ENCODE results near the gene PACS1. TPM values are rescaled to one million over a fixed set of nuclear protein-coding genes. Genes with fewer than 3 reads are reported as not detected.
A peak's percentile ranks its signal among the peaks of the same experiment; 100 is the strongest.
"Not testable (repeated sequence)": the region's sequence is repeated elsewhere in the genome, so short reads cannot be mapped to it uniquely, and the experiment has no call there.

Gene PACS1
- total RNA-seq, 2 experiments from 2014 or later = 77.8 to 80.7 TPM

DNA sequence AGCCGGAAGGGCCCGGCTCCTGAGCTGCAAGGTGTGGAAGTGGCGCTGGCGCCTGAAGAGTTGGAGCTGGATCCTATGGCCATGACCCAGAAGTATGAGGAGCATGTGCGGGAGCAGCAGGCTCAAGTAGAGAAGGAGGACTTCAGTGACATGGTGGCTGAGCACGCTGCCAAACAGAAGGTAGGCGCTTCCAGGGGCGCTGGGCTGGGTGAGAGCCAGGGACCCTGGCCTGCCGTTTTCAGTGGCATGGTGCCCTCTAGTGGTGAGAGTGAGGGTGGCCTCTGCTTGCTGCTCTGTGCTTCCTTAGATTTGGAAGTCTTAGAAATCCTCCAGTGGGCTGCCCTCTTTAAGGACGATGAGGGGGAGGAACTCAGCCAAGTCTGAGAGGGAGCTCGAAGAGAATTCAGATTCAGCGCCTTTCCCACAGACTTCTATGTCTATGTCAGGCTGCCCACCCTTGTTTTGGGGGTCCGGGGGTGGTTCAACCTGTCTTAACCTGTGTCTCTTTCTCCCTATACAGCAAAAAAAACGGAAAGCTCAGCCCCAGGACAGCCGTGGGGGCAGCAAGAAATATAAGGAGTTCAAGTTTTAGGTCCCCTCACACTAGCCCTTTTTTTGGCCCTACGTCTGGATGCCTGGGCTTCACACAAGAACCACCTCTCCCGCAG lies 1.8 kb upstream of the PACS1 start:
- CTCF ChIA-PET = interaction anchor here (0.6 to 6.4 kb wide), 34 partner anchors 9 to 244 kb away, joined by 3 to 61 read pairs (median 5); partner anchors contain the start of gene SF3B2
- intact Hi-C loops (cut with micrococcal nuclease) = loop anchor here (1.0 to 2.0 kb wide), 2 partner anchors 59 to 66 kb away; no protein-coding TSS in a partner anchor
- H3K4me1 Mint-ChIP-seq (ENCODE audit: low read depth) = peaks cover 64% of the 10 kb centered on the region
- peaks cover 57% of the 10 kb centered on the region for H3K36me3 Mint-ChIP-seq (ENCODE audit: low read depth)
- peak overlapping the region; percentile 97 for H3K27ac Mint-ChIP-seq
- DNase-seq = peak; percentile 86
- no peak overlapping the region for H3K4me3 Mint-ChIP-seq
- H3K27me3 Mint-ChIP-seq (ENCODE audit: low read depth) = no peaks in the 10 kb centered on the region
- H3K9me3 Mint-ChIP-seq = no peaks in the 10 kb centered on the region

DNA sequence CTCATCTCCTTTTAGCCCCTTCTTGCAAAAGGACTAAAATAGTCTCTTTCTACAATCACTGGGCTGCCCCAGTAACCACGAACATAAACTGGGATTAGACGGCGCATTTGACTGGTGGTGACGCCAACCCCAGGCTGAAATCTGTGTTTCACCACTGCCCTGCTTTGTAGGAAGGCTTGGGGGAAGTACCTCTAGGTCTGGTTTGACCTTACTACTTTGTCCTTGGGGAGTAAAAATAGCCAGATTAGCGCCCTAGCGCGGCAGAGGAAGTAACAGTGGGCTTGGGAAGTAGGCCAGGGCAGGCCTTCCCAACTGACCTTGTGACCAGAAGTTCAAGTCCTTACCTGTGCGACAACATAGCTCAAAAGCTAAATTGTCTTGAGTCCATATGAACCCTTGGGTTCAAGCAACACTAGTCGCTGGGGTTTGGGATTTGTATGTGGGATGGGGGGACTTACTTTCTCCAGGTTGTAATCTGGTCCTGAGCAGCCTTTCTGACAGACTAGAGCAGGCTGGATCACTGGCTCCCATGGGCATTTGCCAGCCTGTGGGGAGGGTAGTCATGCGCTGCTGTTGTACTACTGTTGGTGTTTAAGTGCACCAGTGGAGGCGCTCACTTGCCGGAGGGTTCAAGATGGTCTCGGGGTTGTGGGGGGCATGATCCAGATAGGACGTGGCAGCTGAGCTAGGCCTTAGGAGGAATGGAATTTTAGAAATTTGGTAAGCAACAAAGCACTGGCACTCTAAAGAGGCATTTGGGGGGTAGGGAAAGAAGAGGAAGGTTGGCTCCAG lies 953 bp upstream of the PACS1 start:
- Mint-ChIP-seq H3K27me3 (ENCODE audit: low read depth) (no peaks in the 10 kb centered on the region), H3K4me3 (peak overlapping the region; percentile 79), H3K9me3 (no peaks in the 10 kb centered on the region), H3K4me1 (ENCODE audit: low read depth) (peaks cover 61% of the 10 kb centered on the region), H3K27ac (peak overlapping the region; percentile 97), H3K36me3 (ENCODE audit: low read depth) (peaks cover 51% of the 10 kb centered on the region)
- DNase-seq = peak; percentile 71
- intact Hi-C loops (cut with micrococcal nuclease) = loop anchor here (1.0 to 2.0 kb wide), 3 partner anchors 17 to 65 kb away; partner anchors contain the start of gene SF3B2
- CTCF ChIA-PET = interaction anchor here (0.6 to 6.4 kb wide), 27 partner anchors 10 to 243 kb away, joined by 3 to 61 read pairs (median 6); partner anchors contain the start of gene SF3B2

DNA sequence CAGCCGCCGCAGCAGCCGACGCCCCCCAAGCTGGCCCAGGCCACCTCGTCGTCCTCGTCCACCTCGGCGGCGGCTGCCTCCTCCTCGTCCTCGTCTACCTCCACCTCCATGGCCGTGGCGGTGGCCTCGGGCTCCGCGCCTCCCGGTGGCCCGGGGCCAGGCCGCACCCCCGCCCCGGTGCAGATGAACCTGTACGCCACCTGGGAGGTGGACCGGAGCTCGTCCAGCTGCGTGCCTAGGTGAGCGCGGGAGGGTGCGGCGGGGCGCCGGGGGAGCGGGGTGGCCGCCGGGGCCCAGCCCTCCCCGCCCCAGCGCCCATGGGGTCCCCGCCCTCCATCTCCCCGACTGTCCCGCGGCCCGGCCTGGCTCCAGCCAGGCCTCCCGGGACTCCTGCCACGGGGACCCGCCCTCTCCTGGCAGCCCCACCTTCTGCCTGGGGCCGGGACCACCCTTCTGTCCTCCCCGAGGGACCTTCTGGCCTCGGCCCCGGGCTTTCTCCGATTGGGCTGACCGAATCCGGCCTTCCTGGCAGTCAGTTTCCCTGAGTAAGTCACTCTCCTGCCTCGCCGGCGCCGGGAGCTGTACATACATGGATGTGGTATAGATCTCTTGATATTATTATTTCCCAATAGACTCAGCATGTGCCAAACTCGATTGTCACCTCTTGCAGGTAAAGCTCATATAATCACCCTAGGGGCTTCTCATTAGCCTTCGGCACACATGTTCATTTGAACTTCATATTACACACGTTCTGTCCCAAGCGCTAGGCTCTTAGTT lies 720 bp downstream of the PACS1 start:
- no peaks in the 10 kb centered on the region for H3K27me3 Mint-ChIP-seq (ENCODE audit: low read depth)
- peak overlapping the region; percentile 95 for H3K27ac Mint-ChIP-seq
- H3K36me3 Mint-ChIP-seq (ENCODE audit: low read depth) = peaks cover 45% of the 10 kb centered on the region
- DNase-seq = peak; percentile 51
- CTCF ChIA-PET = interaction anchor here (0.7 to 6.4 kb wide), 8 partner anchors 9 to 65 kb away, joined by 3 to 61 read pairs (median 6); partner anchors contain the start of gene SF3B2
- H3K4me1 Mint-ChIP-seq (ENCODE audit: low read depth) = peaks cover 63% of the 10 kb centered on the region
- peak overlapping the region; percentile 89 for H3K4me3 Mint-ChIP-seq
- intact Hi-C loops (cut with micrococcal nuclease) = loop anchor here (1.0 to 5.0 kb wide), 3 partner anchors 30 to 178 kb away; partner anchors contain the start of gene CCDC85B
- no peaks in the 10 kb centered on the region for H3K9me3 Mint-ChIP-seq

DNA sequence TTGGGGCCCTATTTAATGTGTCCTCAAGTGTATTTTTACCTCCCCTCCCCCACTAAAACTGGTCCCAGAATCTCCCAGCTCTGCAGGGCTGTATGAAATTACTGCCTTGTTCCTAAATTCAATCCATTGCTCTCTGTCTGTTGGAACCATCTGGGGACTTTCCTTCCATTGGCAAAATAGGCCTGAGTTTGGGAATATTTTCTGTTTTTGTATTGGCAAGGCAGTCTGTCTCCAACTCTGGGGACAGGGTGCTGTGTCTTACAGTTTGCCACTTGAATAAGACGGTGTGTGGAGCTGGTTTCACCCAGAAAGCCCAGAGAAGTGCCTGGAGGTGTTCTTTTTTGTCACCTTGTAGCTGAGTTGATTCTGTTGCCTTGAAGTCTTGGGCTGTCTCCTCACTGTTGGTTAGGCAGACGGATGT lies 1.3 kb downstream of the PACS1 start:
- intact Hi-C loops (cut with micrococcal nuclease) = loop anchor here (1.0 to 5.0 kb wide), 3 partner anchors 29 to 179 kb away; partner anchors contain the start of gene CCDC85B
- H3K36me3 Mint-ChIP-seq (ENCODE audit: low read depth) = peaks cover 44% of the 10 kb centered on the region
- H3K9me3 Mint-ChIP-seq = no peaks in the 10 kb centered on the region
- H3K4me1 Mint-ChIP-seq (ENCODE audit: low read depth) = peaks cover 64% of the 10 kb centered on the region
- peak overlapping the region; percentile 95 for H3K27ac Mint-ChIP-seq
- peak; percentile 57 for DNase-seq
- CTCF ChIA-PET = interaction anchor here (0.7 to 6.4 kb wide), 10 partner anchors 8 to 67 kb away, joined by 3 to 61 read pairs (median 4); partner anchors contain the start of gene SF3B2
- H3K4me3 Mint-ChIP-seq = peak overlapping the region; percentile 89
- H3K27me3 Mint-ChIP-seq (ENCODE audit: low read depth) = no peaks in the 10 kb centered on the region

DNA sequence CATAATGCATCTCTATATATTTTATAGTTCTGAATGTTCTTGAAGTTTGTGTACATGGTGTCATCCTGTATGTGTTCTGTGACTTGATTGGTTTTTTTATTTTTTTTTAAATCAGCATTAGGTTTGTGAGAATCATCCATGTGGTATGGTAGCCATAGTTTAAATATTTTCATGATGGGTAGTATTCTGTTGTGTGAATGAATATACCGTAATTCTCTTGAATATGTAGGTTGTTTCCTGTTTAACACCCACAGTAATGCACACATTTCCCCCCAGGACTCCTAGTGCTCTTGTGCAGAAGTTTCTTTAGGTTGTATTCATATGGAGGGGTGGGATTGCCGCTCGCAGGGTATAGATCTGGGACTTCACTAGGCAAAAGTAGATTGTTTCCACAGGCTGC lies 2.0 kb downstream of the PACS1 start:
- no peak for DNase-seq
- no peaks in the 10 kb centered on the region for H3K27me3 Mint-ChIP-seq (ENCODE audit: low read depth)
- CTCF ChIA-PET = interaction anchor here (0.9 to 2.1 kb wide), 6 partner anchors 19 to 66 kb away, joined by 3 to 8 read pairs (median 4); no protein-coding TSS in a partner anchor
- H3K4me1 Mint-ChIP-seq (ENCODE audit: low read depth) = peaks cover 62% of the 10 kb centered on the region
- peak overlapping the region; percentile 95 for H3K27ac Mint-ChIP-seq
- no peaks in the 10 kb centered on the region for H3K9me3 Mint-ChIP-seq
- peaks cover 39% of the 10 kb centered on the region for H3K36me3 Mint-ChIP-seq (ENCODE audit: low read depth)
- intact Hi-C loops (cut with micrococcal nuclease) = loop anchor here (1.0 to 5.0 kb wide), 2 partner anchors 9 to 180 kb away; partner anchors contain the start of gene CCDC85B
- peak overlapping the region; percentile 89 for H3K4me3 Mint-ChIP-seq

DNA sequence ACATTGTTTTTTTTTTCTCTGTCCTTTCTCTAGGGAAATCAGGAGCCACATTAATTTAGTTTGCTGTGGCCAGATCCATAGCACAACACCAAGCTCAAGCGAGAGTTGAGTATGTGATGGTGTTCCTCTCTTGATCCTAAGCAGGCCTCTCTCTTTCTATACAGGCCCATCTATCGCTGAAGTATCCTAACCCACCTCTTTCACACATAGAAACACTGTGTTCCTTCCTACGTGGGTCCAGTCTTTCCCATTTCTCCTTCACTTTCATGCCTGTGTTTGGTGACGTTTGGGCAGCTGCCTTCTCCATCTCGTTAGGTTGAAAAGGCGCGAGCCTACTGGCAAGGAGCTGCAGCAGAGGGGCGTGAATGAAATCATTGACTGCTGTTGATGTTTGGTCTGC lies 2.4 kb downstream of the PACS1 start:
- peaks cover 43% of the 10 kb centered on the region for H3K36me3 Mint-ChIP-seq (ENCODE audit: low read depth)
- peaks cover 63% of the 10 kb centered on the region for H3K4me1 Mint-ChIP-seq (ENCODE audit: low read depth)
- intact Hi-C loops (cut with micrococcal nuclease) = loop anchor here (1.0 to 5.0 kb wide), 2 partner anchors 9 to 180 kb away; partner anchors contain the start of gene CCDC85B
- CTCF ChIA-PET = interaction anchor here (1.2 to 1.4 kb wide), 3 partner anchors 28 to 66 kb away, joined by 3 to 4 read pairs (median 3); no protein-coding TSS in a partner anchor
- H3K4me3 Mint-ChIP-seq = peak overlapping the region; percentile 89
- H3K9me3 Mint-ChIP-seq = no peaks in the 10 kb centered on the region
- peak overlapping the region; percentile 95 for H3K27ac Mint-ChIP-seq
- no peak for DNase-seq
- H3K27me3 Mint-ChIP-seq (ENCODE audit: low read depth) = no peaks in the 10 kb centered on the region

DNA sequence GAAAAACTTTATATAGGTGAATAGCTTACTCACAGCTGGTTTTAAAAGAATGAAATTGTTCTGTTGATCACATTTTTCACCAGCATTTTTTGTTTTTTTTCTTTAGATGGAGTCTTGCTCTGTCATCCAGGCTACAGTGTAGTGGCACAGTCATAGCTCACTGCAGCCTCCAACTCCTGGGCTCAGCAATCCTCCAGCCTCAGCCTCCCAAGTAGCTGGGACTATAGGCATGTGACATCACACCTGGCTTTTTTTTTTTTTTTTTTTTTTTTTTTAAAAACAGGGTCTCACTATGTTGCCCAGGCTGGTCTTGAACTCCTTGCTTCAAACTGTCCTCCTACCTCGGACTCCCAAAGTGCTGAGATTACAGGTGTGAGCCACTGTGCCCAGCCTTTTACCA lies 3.6 kb downstream of the PACS1 start:
- H3K4me1 Mint-ChIP-seq (ENCODE audit: low read depth) = peaks cover 65% of the 10 kb centered on the region

DNA sequence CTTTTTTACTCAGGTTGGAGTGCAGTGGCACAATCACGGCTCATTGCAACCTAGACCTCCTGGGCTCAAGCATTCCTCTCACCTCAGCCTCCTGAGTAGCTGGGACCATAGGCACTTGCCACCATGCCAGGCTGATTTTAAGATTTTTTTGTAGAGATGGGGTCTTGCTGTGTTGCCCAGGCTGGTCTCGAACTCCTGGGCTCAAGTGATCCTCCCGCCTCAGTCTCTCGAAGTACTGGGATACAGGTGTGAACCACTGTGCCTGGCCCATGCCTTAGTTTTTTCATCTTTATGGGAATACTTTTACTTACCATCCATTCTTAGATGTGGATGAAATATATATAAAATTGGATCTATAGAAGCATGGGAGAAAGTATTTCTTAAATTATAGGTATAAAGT lies 5.2 kb downstream of the PACS1 start:
- CTCF ChIA-PET = interaction anchor here (0.6 to 0.8 kb wide), 3 partner anchors 46 to 171 kb away, joined by 3 to 4 read pairs (median 3); no protein-coding TSS in a partner anchor
- no peak overlapping the region for H3K4me3 Mint-ChIP-seq
- H3K4me1 Mint-ChIP-seq (ENCODE audit: low read depth) = peaks cover 72% of the 10 kb centered on the region
- intact Hi-C loops (cut with micrococcal nuclease) = no loop called here
- H3K27ac Mint-ChIP-seq = no peak overlapping the region
- H3K36me3 Mint-ChIP-seq (ENCODE audit: low read depth) = peaks cover 37% of the 10 kb centered on the region
- DNase-seq = no peak
- H3K27me3 Mint-ChIP-seq (ENCODE audit: low read depth) = no peaks in the 10 kb centered on the region
- no peaks in the 10 kb centered on the region for H3K9me3 Mint-ChIP-seq

More for the DNA sequence above, 3.6 kb downstream of the PACS1 start:
- CTCF ChIA-PET = interaction anchor here (0.9 to 1.4 kb wide), 2 partner anchors 16 to 62 kb away, joined by 3 to 4 read pairs; no protein-coding TSS in a partner anchor
- intact Hi-C loops (cut with micrococcal nuclease) = loop anchor here (5.0 kb wide), 1 partner anchor 181 kb away; the partner anchor contains the start of gene CCDC85B
- Mint-ChIP-seq H3K36me3 (ENCODE audit: low read depth) (peaks cover 42% of the 10 kb centered on the region), H3K27me3 (ENCODE audit: low read depth) (no peaks in the 10 kb centered on the region), H3K27ac (peak overlapping the region; percentile 70), H3K4me3 (no peak overlapping the region), H3K9me3 (no peaks in the 10 kb centered on the region)
- DNase-seq = peak; percentile 45

DNA sequence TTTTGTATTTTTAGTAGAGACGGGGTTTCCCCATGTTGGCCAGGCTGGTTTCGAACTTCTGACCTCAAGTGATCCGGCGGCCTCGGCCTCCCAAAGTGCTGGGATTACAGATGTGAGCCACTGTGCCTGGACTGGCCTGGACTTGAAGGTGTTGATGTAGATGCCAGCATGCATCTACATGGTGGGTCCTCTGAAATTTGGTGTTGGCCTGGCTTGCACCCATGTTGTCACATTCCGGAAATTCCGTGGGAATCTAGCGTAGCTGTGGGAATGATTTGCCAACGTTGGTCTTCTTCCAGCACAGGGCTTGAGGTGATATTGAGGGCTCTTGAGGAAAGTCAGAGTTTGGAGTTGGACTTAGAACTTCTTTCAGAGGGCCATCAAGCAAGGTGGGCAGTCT lies 6.5 kb downstream of the PACS1 start:
- intact Hi-C loops (cut with micrococcal nuclease) = no loop called here
- CTCF ChIA-PET = interaction anchor here (1.5 to 7.1 kb wide), 2 partner anchors 8 to 24 kb away, joined by 3 to 61 read pairs; partner anchors contain the start of gene PACS1
- Mint-ChIP-seq H3K27ac (peak overlapping the region; percentile 26), H3K36me3 (ENCODE audit: low read depth) (peaks cover 33% of the 10 kb centered on the region), H3K4me1 (ENCODE audit: low read depth) (peaks cover 82% of the 10 kb centered on the region), H3K27me3 (ENCODE audit: low read depth) (no peaks in the 10 kb centered on the region), H3K9me3 (no peaks in the 10 kb centered on the region), H3K4me3 (no peak overlapping the region)
- no peak for DNase-seq

DNA sequence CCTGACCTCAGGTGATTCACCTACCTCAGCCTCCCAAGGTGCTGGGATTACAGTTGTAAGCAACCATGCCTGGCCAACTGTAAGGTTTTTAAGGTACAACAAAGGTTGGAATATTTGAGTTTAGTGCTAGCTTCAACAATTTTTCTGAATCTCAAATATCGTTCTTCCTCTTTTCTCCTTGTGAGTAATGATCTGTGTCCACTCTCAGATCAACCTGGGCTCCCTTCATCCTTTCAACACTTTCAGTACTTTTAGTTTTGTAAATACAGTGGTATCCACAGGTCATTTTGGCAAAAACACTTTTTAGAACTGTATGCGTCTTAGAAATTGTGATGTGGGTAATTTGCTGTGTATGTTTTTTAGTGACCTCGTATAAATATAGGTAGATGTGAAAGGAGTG lies 7.9 kb downstream of the PACS1 start:
- DNase-seq = no peak
- H3K9me3 Mint-ChIP-seq = no peaks in the 10 kb centered on the region
- peak overlapping the region; percentile 98 for H3K27ac Mint-ChIP-seq
- no peak overlapping the region for H3K4me3 Mint-ChIP-seq
- H3K27me3 Mint-ChIP-seq (ENCODE audit: low read depth) = no peaks in the 10 kb centered on the region
- intact Hi-C loops (cut with micrococcal nuclease) = no loop called here
- CTCF ChIA-PET = interaction anchor here (1.5 to 7.1 kb wide), 2 partner anchors 9 to 25 kb away, joined by 3 to 61 read pairs; partner anchors contain the start of gene PACS1
- H3K4me1 Mint-ChIP-seq (ENCODE audit: low read depth) = peaks cover 86% of the 10 kb centered on the region
- H3K36me3 Mint-ChIP-seq (ENCODE audit: low read depth) = peaks cover 29% of the 10 kb centered on the region

DNA sequence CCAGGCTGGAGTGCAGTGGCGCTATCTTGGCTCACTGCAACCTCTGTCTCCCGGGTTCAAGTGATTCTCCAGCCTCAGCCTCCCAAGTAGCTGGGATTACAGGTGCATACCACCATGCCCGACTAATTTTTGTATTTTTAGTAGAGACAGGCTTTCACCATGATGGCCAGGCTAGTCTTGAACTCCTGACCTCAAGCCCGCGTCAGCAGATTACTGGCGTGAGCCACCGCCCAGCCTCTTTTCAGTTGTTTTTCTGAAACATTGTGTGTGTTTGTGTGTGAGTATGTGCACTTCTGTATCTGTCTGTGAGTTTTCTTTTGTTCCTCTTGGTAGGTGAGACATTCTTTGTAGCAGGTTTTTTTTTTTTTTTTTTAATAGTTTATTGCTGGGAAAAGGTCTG lies 8.9 kb downstream of the PACS1 start:
- Mint-ChIP-seq H3K4me1 (ENCODE audit: low read depth) (peaks cover 91% of the 10 kb centered on the region), H3K36me3 (ENCODE audit: low read depth) (peaks cover 25% of the 10 kb centered on the region), H3K27ac (peak overlapping the region; percentile 98)
- H3K4me3 Mint-ChIP-seq; H3K27me3 Mint-ChIP-seq (ENCODE audit: low read depth); H3K9me3 Mint-ChIP-seq; intact Hi-C loops (cut with micrococcal nuclease): not testable (repeated sequence)
- peak; percentile 47 for DNase-seq
- CTCF ChIA-PET = interaction anchor here (0.7 to 7.1 kb wide), 6 partner anchors 10 to 330 kb away, joined by 3 to 61 read pairs (median 4); partner anchors contain the start of gene PACS1

All from activated naive CD4-positive, alpha-beta T cell treated with anti-CD3 and anti-CD28 coated beads for 36 hours (primary cell).